Breast epithelium (tissue), 3 donors: ENCODE results near the gene PIAS2.

Source experiments
- CTCF ChIP-seq, 3 donors: fragments of 450-650 bp; IDR thresholded peaks; one replicate each; pipeline ENCODE4 v1.5.1; 2016 to 2017; ENCODE audit warnings: antibody characterized with exemption in 3 of 3, mild to moderate bottlenecking in 3 of 3, moderate library complexity in 3 of 3
- POLR2A ChIP-seq: fragments of 450-650 bp; IDR thresholded peaks from one replicate; pipeline ENCODE4 v1.6.1; 2016; ENCODE audit warnings: antibody characterized with exemption, mild to moderate bottlenecking, moderate library complexity
- POLR2AphosphoS5 ChIP-seq, 3 donors: sonication (generic); formaldehyde crosslinking; IDR thresholded peaks; one replicate each; pipeline ENCODE4 v1.6.1; 2017; ENCODE audit warnings: antibody characterized with exemption in 3 of 3

- TF ChIP-seq CTCF (IDR thresholded peaks at IDR 0.05), result no peak
- TF ChIP-seq POLR2A, result no peak
- no peak for TF ChIP-seq POLR2AphosphoS5 (IDR thresholded peaks at IDR 0.05)
Observed at GRCh38 chr18:46903406-46903805, 13.9 kb downstream of the PIAS2 start.
